Fibroblast of mammary gland (primary cell): ENCODE data around the gene ARL5C.

Experiments used
- DNase-seq: peaks from one replicate; pipeline ENCODE4 v3.0.0-alpha.2; 2010; ENCODE audit warnings: low read depth
- H3K4me3 ChIP-seq: 2 replicates; pipeline ENCODE4 v1.5.1; 2011; ENCODE audit warnings: low read depth, mild to moderate bottlenecking, low read length, moderate library complexity; ENCODE audit not compliant: control insufficient read depth
- CTCF ChIP-seq: conservative IDR thresholded peaks from 2 replicates; pipeline ENCODE4 v1.5.1; 2011; ENCODE audit warnings: low read depth, low read length, inconsistent platforms; ENCODE audit not compliant: control insufficient read depth, insufficient read depth

The ARL5C gene

GRCh38 chr17:39174920-39175694 is 9.1 kb upstream of the ARL5C start:
- peak; percentile 74 for TF ChIP-seq CTCF
- peak; percentile 67 for DNase-seq
- H3K4me3 ChIP-seq = no peak overlapping the region

- H3K4me3 ChIP-seq = no peak overlapping the region
- no peak for TF ChIP-seq CTCF
- DNase-seq = no peak
Observed at GRCh38 chr17:39173526-39174274, 7.7 kb upstream of the ARL5C start.

GRCh38 chr17:39173080-39173479 is 7.1 kb upstream of the ARL5C start:
- no peak overlapping the region for H3K4me3 ChIP-seq
- DNase-seq = no peak
- no peak for TF ChIP-seq CTCF

- no peak for TF ChIP-seq CTCF
- DNase-seq = no peak
- H3K4me3 ChIP-seq = no peak overlapping the region
Observed at GRCh38 chr17:39171933-39172332, 6.0 kb upstream of the ARL5C start.

- no peak for TF ChIP-seq CTCF
Observed at GRCh38 chr17:39170558-39170957, 4.6 kb upstream of the ARL5C start.

GRCh38 chr17:39170109-39170508 is 4.1 kb upstream of the ARL5C start:
- TF ChIP-seq CTCF = no peak
- no peak for DNase-seq
- H3K4me3 ChIP-seq = no peak overlapping the region

More at GRCh38 chr17:39170558-39170957, 4.6 kb upstream of the ARL5C start:
- H3K4me3 ChIP-seq = no peak overlapping the region
- no peak for DNase-seq
